Middle frontal gyrus (tissue), 1 donor: Measurements from ENCODE around the gene HSPG2.
"Not testable (repeated sequence)": the region's sequence is repeated elsewhere in the genome, so short reads cannot be mapped to it uniquely, and the experiment has no call there.

Experiments
- DNase-seq: peaks from one replicate; pipeline ENCODE4 v3.0.0-alpha.2; 2015; ENCODE audit warnings: low spot score; ENCODE audit errors: extremely low spot score

The HSPG2 gene

DNA sequence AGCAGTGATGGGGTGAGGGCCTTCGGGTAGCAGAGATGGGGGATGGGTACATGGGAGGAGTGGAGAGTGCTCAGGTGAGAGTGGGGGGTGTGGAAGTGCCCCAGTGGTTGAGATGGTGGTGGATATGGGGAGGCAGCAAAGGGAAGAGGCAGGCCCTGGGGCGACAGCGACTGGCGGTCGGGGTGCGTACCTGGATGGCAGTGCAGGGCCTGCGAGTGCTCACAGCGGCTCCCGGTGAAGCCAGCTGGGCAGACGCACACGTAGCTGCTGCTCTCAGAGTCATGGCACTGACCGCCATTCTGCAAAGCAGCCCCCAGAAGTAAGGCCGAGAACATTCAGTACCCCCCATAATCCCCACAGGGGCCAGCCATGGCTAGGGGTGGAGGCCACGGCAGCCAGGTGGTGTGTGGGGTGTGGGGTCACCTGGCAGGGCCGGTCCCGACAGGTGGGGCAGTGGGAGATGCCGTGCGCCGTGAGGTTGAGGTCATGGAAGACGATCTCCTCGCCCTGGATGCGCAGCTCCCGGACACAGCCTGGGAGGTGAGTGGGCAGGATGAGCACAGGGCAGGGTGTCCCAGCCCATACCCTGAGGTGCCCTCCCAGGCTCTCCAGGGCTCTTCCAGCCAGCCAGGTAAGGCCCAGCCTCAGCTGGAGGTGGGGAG is 106.2 kb downstream of the HSPG2 start:
- DNase-seq = no peak

DNA sequence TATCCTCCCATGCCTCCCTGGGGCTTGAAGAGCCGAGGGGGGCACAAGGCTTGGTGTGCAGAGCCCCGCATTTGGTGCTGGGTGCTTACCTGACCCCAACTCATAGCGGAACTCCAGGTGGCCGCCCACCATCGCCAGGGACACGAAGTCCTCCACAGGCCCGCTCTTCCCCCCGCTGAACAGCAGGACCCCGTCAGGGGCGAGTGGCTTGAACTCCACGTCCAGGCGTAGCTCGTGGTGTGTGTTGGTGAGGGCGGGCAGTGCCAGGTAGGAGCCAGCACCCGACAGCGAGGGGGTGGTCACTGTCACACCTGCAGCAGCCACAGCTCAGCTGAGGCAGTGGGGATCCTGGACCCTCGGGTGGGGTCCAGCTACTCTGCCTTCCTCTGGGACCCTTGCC is 107.8 kb downstream of the HSPG2 start:
- DNase-seq = no peak

DNA sequence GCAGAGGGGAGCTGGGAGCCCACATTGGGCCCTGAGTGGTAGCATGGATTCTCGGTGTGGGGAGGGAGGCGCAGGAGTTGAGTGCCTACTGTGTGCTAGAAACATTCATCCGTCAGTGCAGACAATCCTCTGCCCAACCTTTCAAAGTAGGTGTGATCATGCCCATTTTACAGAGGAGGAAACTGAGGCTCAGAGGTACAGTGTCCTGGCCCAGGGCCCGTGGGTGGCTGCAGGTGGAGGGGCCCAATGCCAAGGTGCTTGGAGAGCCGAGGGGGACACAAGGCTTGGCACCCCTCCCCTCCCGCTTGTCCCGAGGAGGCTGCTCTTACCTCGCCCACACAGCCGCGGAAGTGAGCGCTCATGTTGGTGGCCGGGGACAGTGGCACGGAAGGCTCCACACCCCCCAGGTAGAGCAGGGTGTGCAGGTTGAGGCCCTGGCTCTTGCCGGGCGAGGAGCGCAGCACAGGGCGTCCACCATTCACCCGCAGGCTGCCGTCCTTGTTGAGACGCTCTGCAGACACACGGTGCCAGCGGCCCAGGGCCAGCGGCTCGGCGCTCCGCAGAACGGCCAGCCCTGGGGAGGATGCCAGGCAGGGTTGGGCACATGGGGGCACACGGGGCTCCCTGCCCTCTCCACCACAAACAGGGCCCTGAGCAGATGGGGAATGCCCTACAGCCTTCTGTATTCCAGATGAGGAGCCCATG is 108.5 kb downstream of the HSPG2 start:
- no peak for DNase-seq

DNA sequence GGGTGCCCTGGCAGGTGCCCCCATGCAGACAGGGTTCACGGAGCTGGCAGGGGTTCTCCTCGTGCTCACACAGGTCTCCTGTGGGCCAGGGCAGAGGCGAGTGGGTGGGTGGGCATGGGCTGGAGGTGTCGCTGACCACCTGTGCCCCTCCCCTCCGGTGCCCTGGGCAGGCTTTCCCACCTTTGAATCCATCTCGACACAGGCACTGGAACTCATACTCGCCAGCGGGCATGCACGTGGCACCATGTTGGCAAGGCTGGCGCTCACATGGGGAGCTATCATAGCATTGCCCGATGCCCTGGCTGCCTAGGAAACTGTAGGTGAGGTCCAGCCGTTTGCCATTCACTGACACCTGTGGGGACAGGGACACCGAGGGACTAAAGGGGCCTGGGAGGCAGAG is 109.0 kb downstream of the HSPG2 start:
- no peak for DNase-seq

DNA sequence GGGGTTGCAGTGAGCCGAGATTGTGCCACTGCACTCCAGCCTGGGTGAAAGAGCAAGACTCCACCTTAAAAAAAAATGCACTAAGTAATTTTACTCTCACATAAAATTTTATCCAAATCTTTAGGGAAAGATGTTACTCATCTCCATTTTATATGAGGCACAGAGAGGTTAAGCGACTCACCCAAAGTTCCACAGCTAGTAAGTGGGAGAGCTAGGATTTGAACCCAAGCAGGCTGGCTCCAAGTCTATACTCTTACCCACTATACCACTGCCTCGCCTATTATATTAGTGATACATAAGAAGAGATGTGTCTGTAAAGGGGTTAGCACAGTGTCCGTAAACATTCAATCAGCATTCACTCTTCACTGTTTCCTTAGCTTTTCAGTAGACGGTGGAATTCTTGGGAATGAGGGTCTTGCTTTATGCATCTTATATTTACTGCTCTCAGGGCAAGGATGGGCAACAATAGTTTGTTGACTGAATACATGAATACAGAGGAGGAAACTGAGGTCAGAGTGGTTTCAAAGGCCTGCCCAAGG is 109.9 kb downstream of the HSPG2 start:
- DNase-seq = no peak

DNA sequence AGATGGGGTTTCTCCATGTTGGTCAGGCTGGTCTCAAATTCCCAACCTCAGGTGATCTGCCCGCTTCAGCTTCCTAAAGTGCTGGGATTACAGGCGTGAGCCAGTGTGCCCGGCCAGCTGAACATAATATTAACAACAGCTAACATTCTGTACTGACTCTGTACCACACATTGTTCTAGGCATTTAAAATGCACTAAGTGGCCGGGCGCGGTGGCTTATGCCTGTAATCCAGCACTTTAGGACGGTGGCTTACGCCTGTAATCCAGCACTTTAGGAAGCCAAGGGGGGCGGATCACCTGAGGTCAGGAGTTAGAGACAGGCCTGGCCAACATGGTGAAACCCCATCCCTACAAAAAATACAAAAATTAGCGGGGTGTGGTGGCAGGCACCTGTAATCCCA is 110.4 kb downstream of the HSPG2 start:
- not testable (repeated sequence) for DNase-seq

DNA sequence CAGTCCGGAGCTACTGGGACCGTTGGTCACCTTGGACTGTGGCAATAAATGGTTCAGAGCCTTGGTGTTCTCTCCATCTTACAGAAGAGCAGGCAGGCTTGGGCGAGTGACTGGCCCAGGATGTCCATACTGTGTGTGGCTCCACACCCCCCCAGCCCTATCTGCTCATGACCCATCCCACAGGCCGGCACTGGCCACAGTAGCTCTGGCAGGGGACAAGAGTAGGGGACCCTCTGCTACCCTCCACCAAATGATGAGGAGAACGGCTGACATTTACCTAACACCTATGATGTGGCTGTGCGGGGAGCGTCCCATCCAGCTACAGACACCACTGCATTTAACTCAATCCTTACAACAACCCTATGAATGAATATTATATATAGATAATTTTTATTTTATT is 111.7 kb downstream of the HSPG2 start:
- DNase-seq = no peak

DNA sequence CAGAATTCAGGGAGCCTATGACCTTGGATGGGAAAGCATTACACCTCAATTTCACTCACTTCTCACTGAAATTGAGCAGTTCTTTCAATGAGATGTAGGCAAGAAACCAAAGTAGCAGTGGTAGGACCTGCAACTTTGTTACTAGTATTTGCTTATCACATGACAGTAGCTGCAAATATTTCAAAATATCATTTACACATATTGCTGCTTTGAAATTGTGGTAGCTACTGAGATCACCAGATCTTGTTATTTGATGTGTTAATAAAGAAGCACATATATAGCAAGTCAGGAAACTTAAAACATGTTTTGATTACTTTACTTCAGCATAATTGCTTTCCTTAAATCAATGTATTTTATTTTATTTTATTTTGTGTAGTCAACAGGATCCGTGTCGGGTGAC is 112.2 kb downstream of the HSPG2 start:
- DNase-seq = no peak

DNA sequence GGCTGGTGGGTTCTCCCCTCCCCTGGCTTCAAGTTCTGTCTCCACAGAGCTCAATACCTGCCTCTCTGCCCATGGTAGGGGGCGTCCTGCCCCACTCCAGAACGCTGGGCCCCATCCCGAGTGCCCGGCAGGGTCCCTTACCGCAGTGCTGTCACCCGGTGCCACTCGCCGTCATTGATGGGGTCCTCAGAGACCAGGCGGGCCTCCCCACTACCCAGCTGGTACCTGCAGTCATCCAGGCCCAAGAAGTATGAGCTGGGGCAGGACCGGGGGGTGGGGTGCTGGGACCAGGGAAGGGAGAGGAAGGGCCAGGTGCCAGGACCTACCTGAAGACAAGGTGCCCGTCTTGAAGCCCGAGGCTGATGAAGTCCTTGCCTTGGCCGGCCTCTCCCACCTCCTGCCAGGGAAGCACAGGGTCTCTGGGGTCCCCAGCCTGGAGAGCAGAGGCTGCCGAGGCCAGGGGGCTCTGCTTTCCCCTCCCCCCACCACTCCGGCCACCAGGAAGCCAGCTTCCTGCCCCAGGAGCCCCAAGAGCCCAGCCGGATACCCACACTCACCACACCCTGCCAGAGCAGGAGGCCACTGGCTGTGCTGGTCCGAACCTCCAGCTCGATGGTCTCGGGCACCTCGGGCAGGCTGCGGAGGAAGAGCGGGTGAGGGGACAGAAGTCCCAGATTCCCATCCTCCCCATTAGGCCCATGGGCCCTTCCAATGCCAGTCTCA is 113.0 kb downstream of the HSPG2 start:
- no peak for DNase-seq

DNA sequence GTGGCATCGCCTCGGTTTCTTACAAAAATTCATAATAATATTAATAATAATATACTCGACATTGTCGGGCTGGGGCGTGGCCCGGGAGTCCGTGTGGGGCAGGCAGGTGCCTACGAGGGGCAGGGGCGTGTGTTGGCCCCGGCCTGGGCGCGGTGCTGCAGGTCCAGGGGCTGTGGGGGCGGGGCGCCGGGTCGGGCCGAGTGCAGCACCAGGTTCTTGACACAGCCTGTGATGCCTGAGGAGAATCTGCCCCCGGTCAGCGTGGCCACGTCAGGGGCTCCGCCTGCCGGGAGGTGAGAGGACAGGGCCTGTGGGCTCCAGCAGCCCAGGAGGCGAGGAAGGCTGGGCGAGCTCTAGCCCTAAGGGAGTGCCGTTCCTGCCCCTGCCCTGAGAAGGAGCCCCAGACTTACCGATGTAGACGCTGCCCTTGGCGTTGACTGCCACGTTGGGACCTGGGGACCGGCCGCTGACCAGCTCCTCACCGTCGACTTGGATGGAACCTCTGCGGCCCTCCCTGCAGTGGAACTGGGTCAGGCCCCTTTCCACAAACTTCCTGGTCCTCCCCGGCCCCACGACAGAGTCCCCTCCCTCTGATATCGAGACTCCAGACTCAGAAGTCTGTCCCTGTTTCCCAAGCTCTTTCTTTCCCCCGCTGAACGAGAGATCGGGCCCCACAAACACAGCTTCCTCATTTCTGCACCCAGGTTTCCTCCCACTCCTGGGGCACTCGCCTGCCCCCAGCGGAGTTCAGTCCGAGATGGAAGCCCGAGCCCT is 113.7 kb downstream of the HSPG2 start:
- DNase-seq = no peak

DNA sequence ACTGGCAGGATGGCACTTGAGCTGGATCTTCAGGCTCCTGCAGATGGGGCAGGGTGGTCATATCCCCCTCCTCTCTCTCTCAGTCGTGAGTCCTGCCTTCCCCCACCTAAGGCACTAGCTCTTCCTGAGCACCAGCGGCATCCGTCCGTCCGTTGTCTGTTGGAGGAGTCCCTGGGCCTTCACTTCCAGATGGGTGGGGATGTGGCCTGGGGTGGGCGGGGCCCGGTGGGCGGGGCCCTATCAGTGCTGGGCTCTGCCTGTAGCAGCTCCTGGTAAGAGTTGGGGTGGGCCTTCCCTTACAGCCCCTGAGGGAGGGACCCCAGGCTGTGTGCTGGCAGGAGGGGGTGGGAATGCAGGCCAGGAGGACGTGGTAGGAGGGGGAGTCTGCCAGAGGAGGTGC is 114.8 kb downstream of the HSPG2 start:
- DNase-seq = no peak

DNA sequence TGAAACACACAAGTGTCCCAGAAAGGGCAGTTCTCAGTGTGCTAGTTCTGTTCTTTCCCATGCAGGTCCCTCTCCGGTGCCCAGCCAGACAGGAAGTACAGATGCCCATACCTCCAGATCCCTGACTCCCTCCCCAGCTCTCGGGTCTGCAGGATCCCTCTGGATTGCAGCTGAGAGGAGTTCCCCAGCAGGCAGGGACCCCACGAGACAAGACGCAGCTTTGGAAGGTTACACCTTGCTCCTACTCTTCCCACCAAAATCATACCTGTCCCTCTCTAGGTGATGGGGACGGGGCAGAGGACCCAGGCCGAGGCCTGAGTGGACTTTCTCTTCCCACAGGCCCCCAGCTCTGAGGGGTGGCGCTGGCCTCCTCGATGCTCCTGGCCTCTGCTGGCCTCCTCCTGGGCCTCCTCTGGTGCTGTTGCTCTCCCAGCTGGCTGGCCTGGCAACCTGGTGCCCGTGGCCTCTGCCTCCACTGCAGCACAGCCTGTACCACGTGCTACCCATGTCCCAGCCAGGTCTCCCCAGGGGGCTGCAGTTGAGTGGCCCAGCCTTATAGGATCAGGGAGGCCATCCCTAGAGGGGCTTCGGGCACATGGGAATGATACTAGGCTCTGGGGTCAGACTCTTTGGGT is 115.6 kb downstream of the HSPG2 start:
- no peak for DNase-seq

DNA sequence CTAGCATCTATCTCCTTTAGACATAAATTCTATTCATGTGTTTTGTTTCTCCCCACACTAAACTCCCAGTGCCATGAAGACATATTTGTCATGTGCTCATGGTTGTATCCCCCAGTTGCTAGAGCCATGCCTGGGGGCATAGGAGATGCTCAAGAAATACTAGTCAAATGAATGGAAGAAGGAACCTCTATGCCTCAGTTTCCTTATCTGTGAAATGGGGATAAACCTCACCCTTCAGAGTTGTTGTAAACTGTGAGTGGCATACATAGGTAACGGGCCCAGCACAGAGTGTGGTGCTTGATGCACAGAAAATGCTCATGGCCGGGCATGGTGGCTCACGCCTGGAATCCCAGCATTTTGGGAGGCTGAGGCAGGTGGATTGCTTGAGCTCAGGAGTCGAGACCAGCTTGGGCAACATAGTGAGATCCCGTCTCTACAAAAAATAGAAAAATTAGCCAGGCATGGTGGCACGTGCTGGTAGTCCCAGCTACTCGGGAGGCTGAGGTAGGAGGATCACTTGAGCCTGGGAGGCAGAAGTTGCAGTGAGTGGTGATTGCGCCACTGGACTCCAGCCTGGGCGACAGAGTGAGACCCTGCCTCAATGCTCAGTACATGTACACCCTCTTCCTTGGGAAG is 116.4 kb downstream of the HSPG2 start:
- DNase-seq = no peak

DNA sequence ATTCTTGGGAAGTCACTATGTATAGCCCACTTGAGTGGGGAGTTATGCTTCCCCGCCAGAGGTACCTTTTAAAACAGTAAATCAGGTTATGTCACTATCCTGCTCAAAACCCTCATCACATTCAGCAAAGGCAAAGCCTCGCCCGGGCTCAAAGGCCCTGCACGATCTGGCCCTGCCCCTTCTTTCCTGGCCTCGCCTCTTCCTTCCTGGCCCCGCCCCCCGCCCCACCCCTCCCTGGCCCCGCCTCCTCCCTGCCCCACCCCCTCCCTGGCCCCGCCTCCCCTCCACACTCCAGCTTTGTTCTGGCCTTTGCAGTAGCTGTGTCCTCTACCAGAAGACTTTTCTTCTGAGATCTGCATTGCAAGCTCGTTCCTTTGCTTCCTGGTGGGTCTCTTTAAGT is 118.5 kb downstream of the HSPG2 start:
- no peak for DNase-seq

DNA sequence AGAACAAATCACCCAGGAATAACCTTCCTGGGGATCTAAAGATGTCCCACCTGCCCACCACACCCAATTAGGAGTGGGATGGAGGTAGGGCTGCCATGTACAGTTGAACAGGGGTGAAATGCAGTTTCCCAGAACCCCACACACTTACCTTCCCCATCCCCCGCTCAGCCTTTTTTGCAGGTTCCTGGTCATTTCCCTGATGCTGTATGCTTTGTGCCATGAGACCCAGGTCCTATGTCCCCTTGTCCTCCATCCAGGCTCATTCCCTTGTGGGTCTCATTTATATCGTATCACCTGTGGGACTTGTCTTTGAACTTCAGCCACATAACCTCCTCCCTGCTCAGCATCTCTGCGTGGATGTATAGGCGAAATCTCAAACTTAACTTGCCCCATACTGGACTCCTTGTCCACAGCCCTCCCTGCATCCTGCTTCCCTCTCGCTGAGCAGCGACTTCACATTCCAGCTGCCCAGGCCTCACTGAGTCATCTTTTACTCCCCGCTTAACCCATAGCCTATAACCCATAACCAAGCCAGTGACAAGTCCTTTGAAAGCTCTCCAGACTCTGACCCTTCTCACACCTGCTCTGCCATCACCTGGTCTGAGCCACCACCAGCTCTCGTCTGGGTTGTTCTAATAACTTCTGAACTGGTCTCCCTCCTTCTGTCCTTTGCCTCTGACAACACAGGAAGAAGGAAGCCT is 120.4 kb downstream of the HSPG2 start:
- DNase-seq = no peak

DNA sequence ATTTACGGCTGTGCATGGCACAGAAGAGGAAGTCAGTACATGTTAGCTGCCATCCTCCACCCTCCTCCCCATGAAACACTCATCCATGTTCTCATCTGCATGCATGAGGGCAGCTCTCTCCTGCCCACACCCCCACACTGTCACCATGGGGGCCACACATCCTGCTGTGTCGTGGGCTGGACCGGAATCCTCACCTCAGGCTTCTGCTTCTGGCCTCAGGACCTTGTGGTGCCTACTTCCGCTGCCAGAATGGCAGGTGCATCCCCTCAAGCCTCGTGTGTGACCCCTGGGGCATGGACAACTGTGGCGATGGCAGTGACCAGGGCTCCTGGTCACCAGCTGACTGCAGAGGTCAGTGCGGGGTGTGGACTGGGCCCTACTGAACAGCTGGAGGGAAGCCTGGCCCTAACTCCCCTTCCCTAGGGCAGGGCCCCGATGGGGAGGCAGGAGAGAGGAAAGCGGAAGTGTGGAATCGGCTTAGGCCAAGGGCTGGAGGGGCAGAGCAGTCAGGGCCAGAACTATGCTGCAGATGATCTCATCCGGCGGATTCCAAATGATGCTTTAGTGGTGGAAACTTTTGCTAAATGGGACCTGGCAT is 121.3 kb downstream of the HSPG2 start:
- no peak for DNase-seq

DNA sequence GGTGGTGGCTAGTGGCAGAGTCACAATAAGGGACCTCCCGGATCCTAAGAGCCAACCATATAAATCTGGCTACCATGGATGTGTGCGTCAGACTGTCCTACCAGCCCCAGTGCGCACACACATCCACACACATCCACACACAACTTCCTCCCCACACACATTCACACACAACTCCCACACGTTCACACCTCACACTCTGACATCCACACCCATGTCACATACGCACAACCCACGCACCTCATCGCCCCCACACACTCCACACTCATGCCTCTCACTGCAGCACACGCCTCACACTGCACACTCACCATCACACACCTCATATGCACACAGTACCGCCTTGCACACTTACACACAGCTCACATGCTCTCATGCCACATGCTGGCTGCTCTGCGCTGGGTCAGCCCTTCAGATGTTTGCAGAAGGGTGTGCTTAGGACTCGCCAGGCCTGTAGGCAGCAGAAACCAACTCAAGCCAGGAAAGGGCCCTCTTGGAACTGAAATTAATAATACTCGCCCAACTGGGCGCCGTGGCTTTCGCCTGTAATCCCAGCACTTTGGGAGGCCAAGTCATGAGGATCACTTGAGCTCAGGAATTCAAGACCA is 122.0 kb downstream of the HSPG2 start:
- DNase-seq = no peak

DNA sequence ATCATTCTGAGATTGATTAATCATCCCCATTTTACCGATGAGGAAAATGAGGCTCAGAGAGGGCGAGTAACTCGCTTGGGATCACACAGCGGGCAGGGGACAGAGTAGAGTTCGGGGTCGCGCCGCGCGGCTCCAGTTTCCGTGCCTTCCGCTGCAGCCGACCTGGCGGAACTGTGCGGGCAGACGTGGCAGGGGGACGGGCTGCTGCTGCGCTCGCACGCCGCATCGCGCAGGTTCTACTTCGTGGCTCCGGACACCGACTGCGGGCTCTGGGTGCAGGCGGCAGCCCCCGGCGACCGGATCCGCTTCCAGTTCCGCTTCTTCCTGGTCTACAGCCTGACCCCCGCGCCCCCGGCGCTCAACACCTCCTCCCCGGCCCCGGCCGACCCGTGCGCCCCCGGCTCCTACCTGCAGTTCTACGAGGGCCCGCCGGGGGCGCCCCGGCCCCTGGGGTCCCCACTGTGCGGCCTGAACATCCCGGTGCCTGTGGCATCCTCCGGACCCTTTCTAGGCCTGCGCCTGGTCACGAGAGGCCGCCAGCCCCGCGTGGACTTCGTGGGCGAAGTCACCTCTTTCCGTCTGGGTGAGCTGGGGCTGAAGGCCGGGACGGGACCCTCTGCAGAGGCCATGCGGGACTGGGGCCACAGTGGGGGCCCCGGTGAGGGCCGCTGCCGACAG is 122.7 kb downstream of the HSPG2 start:
- no peak for DNase-seq

DNA sequence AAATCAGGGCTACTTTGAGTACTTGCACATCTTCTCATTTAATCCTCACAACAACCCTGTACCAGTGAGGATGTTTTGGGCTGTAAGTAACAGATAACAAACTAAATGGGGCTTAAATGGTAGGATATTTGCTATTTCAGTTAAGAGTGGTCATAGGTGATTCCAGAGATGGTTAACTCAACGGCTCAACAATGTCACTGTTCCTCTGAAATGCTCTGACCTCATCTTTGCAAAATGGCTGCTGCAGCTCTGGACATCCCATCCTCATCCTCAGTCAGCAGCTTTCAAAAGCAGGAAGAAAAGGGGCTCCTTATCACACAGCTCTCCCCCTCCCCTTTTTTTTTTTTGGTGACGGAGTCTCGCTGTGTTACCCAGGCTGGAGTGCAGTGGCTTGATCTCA is 123.6 kb downstream of the HSPG2 start:
- no peak for DNase-seq
